SKM-1 treated with dmso at 0.1 percent for 144 hours (cell line): ENCODE data around the gene RPH3AL.

Experiments used
- DNase-seq: peaks from one replicate; lab custom pipeline; 2025; ENCODE audit not compliant: unreplicated experiment; lab: John Stamatoyannopoulos, UW

The RPH3AL gene

DNA sequence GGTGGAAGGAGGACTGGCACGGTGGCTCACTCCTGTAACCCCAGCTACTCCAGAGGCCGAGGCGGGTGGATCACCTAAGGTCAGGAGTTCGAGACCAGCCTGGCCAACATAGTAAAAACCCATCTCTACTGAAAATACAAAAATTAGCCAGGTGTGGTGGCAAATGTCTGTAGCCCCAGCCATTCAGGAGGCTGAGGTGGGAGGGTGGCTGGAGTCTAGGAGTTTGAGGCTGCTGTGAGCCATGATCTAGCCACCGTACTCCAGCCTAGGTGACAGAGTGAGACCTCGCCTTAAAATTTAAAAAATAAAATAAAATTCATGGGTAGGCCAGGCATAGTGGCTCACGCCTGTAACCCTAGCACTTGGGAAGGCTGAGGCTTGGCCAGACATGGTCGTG lies 1.2 kb upstream of the RPH3AL start:
- DNase-seq: no peak

DNA sequence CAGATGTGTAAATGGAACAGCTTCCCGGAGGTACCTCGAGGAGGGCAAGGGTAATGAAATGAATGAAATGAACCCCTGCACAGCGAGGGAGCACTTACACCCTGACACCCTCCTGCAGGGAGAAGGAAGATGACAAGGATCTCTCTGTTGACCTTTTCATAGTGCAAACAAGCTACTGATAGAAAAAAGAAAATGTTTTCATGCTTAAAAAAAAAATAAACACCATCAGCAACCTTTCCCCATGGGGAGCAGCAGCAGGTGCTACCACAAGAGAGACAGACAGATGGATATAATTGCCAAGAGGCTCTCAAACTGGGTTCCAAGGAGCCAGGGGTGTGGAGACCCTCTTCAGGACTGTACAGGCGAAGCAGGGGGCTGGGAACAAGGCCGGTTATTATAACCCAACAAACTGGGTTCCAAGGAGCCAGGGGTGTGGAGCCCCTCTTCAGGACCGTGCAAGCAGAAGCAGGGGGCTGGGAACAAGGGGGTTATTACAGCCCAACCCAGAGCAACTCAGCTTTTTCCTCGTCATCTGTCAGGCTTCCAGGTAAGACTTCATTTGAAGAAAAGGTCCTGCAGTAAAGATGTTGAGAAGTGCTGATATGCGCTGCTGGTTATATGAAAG lies 718 bp upstream of the RPH3AL start:
- no peak for DNase-seq

DNA sequence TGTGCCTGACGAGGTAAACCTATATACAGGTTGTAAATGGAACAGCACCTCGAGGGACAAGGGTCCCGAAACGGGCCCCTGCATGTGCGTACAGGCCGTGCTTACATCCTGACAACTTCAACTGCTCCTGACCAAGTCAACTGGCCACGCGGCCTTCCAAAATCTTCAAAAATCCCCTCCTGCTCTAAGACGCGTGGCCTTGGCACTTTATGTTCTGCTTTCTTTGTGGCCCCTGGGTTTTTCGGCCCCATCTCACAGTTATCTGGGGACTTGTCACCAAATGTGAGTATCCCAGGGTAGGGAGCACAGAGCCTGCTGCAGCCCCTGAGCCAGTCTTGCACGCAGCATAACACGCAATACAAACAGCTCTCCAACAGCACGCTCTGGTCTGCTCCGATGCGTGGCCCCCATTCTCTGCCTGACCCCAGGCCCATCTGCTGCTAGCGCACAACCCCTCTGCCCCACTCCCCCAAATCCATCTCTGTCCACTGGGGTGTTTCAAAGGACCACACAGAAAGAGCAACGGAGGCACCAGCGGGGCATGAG lies 659 bp downstream of the RPH3AL start:
- DNase-seq: no peak

DNA sequence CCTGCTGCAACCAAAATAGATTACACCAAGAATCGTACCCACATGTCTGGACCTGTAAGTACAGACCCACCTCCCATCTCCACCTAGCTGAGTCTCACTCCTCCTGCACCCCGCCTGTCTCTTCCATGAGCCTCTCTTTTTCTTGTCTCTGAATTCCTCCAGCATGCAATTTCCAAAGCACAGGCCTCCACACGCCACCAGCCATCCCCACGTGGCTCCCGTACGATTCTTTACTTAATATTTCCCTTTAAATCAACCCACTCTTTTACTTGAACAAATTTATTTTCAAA lies 1.2 kb downstream of the RPH3AL start:
- DNase-seq: no peak

DNA sequence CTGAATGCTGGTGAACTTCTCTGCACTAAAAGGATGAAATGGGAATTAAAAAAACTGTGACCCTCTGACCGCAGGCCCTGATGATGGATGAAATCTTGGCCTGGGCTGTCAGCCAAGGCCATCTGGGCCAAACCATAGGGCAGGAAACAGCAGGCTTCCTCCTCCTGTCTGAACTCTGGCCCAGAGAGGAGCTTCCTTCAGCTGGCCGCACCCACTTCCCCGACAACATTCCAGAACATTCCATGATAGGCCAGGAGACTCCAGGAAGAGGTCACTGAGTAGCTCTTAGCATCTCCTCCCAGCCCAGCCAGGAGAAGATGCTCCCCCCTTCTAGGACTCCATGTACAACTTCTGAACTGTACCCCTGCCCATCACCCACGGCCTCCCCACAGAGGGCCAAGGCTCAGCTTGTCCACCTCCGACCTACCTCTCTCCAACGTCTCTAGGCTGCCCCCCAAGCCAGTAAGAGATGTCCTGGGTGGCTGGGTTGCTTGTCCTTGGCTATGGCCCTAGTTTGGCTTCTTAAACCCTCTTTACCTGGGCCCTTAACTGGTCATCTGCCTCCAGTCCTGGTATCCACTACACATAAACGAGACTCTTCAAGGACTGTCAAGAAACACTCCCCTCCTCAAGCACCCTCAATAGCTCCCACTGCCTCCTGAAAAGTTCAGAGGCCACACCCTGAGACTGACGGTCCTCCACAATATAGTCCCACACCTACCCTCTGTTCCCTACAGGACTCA lies 1.7 kb downstream of the RPH3AL start:
- peak; percentile 22 for DNase-seq

DNA sequence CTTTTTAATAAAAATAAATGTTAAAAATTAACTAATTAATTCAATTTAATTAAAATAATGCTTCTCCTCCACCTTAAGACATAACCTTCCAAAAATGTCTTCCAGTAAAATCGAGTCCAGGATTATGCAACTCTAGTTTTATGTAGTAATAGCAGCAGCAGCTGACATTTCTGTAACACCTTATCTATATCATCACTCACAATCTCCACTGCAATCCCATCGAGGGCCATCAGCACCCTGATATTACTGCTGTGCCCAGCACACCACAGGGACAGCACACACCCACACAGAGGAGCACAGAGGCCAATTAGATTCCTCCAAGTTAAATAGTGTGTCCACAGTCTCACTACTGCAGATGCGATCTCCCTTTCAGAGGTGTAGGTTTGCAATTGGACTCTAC lies 2.9 kb downstream of the RPH3AL start:
- DNase-seq: no peak

DNA sequence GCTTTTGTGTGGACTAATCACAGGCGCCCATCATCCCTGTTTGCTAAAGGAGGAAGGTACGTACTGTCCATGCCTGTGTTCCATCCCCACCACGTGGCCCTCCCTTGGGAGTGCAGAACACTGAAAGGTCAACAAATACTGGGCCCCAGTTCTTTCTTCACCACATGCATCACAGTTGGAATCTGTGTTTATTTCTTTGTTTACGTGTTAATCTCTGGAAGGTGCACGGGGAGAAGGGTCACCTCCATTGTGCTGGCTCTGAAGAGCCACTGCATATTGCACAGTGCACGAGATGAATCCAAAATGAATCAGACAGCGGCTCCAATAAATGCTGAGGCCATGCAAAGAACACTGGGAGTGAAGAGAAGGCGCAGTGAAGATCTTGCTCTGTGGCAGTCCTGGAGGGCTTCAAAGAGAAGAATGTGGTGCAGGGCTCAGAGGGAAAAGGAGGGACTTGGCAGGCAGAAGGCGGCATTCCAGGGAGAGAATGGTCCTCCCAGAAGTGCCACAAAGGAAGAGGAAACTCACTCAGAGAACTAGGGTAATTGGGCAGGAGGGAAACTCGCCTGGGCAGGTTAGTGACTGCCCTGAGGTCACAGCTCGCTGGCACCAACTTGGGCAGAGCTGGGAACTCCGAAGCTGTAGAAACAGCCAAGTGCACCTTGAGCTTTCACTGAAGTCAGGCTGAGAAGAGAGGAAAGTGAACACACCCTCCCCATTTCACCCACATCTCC lies 3.7 kb downstream of the RPH3AL start:
- DNase-seq: no peak

DNA sequence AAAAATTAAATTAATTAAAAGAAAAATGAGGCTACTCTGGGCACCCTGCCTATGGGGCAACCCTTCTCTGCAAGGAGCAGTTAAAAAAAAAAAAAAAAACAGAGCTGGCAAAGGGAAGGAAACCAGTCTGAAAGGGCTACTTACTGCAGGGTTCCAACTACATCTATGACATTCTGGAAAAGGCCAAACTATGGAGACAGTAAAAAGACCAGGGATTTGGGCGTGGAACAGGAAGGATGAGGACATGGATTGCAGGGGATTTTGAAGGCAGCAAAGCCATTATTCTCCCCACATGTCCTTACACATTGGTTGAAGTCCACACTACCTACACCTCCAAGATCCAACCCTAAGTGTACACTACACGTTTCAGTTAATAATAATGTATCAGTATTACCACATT lies 4.6 kb downstream of the RPH3AL start:
- no peak for DNase-seq

DNA sequence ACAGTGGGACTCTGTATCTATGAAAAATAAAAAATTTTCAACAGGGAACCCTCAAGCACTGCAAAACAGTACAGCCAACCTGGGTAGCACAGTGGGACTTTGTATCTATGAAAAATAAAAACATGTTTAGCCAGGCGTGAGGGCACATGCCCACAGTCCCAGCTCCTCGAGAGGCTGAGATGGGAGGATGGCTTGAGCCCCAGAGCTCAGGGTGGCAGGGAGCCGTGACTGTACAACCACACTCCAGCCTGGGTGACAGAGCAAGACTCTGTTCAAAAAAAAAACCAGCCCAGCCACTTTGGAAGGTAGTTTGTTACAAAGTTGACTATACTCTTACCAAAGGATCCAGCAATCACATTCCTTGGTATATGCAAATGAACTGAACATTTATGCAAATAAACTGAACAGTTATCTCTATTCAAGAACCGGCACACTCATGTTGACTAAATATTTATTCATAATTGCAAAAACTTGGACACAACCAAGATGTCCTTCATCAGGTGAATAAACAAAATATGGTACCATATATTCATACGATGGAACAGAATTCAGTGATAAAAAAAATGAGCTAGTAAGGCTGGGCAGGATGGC lies 5.2 kb downstream of the RPH3AL start:
- DNase-seq: no peak

DNA sequence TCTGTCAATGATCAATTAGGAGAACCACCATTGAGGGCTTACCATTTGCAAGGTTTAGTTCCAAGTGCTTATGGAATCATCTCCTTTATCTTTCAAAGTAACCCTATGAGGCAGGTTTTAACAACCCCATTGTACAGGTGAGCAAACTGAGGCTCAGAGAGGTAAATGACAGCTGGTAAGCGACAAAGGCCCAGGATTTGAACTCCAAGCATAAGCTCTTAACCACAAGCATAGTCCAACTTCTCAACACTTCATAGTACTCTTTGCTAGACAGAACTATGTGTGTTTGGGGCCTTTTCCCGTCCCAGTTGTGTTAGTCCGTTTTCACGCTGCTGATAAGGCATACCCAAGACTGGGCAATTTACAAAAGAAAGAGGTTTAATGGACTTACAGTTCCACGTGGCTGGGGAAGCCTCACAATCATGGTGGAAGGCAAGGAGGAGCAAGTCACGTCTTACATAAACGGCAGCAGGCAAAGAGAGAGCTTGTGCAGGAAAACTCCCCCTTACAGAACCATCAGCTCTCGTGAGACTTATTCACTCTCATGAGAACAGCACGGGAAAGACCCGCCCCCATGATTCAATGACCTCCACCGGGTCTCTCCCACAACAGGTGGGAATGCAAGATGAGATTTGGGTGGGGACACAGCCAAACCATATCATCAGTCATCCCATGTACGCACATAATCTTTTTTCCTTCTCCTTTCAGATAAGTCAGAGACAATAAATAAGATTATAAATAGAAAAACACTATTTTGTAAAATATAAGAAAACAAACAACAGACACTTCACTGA lies 6.4 kb downstream of the RPH3AL start:
- DNase-seq: no peak

DNA sequence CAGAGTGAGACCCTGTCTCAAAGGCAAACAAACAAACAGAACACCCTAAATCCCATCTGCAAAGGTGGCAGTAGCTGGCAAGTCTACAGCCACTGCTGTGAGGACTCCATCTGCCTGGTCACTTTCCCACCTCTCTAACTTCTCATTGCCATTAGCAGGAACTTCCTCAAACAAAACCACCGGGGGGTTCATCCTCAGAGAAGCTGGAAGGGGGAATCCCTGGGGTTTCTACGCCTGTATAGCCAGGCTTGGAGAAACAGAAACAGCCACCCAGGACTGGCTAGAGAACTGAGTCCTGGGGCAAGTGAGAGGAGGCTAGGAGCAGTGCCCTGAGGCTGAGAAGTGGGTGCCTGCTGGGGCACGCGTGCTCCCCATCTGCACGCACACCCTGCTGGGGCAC lies 7.3 kb downstream of the RPH3AL start:
- DNase-seq: no peak

DNA sequence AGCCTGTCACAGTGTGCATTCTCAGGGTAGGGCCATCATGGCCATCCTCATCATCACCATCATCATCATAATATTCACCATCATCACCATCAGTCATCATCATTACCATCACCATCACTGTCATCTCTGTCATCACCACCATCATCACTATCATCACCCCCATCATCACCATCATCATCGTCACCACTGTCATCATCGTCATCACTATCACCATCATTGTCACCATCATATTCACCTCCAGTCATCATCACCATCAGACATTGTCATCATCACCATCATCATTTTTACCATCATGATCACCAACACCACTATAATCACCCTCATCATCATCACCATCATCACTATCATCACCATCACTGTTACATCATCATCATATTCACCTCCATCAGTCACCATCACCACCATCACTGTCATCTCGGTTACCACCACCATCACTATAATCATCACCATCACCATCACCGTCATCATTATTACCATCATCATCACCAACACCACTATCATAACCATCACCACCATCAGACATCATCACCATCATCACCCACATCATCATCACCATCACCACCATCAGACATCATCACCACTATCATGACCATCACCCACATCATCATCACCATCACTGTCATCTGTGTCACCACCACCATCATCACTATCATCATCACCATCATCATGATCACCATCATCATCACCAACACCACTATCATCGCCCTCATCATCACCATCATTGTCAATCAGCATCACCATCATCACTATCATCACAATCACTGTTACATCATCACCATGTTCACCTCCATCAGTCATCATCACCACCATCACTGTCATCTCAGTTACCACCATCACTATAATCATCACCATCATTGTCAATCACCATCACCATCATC lies 8.5 kb downstream of the RPH3AL start:
- DNase-seq: no peak

DNA sequence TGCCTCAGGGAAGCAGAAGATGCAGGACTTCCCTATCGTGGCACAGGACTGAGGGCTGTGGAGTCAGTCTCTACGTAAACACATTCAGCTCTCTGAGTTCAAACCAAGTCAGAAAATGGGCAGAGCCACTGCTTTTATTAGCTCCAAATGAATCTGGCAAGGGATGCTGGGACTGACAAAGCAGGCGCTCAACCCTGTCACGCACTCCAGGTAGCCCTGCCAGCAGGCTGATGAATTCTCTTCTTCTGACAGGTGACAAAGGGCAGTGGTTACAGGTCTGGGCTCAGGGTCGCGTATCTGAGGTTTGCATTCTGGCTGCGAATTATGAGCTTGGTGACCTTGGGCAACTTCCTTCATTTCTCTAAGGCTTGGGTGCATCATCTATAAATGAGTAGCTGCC lies 9.4 kb downstream of the RPH3AL start:
- no peak for DNase-seq

DNA sequence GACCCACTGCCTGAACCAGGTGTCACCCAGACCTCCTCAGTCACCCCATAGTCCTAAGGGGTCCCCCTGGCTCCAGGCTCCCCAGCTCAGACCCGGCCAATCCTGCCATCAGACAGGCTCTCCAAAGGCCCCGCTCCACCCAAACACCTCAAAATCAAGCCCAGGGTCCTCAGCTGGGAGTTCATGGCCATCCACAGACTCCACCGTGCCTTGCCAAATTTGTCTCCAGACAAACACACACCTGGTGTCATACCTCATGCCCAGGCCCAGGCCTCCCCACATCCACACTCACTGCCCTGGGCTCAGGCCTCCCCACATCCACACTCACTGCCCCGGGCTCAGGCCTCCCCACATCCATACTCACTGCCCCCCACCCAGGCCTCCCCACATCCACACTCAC lies 12.5 kb downstream of the RPH3AL start:
- DNase-seq: no peak

DNA sequence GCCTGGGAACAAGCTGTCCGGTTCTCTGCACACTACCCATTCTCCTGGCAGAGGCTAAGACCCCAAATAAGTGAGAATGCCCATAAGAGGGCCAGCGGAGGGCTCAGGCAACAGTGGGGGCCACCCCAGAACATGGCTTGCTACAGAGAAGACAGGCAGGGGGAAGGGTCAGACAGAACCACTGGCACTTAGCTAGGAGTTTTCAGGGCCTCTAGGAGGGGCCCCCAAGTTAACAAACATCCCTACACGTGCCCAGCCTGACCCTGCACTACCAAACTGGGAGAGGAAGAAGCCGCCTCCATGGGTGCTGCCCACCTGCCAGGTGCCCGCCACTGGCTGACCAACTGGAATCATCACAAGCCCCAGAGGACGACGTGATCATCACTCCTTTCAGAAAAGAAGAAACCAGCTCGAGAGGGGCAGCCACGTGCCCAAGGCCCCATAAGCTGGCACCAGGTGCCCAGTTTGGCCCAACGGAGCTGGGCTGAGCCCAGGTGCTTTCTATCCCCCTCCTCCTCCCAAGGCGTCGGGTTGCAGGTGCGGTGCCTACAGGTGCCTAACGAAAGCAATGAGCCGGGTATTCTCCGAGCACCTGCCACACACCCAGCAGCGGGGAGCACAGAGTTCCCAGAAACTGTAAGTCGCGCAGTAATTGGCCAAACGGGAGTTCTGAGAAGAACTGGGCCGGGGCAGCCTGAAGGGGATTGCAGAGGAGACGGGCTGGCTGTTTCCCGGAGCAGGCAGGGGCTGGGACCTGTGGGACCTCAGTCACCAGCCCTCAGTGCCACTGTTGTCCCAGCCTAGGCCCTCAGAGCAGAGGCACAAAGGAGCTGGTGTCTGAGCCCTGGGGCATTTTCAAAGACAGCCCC lies 13.2 kb downstream of the RPH3AL start:
- no peak for DNase-seq

DNA sequence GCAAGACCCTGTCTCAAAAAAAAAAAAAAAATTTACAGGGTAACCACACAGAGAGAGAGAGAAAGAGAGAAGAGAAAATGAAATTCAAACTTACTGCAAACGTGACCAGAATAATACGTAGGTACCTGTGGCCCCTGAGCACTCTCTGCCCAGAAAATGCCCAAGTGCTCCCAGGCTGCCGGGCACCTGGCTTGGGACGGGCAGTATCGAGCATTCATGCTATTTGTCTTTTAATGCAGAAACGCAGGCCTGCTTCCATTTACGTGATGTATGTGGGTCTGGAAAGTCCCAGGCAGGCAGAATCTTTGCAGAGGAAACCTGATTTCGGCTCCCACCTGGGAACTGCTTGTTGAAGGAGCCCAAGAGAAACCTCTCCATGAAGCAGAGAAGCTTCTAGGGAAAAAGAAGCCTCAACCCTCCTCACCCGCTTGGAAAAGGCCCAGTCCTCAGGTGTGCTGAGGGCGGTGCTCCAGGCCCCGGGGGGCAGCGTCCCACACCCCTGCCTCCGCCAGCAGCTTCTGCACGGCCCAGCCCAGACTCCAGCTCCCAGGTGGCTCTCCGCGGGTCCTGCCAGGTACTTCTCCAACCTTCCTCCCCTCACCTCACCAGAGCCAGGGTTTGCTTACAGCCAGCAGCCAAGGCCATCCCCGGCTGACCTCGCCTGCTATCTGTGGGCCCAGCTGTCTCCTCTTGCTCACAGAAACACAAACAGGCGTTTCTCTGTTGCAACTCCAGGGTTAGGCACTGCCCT lies 14.0 kb downstream of the RPH3AL start:
- DNase-seq: no peak

DNA sequence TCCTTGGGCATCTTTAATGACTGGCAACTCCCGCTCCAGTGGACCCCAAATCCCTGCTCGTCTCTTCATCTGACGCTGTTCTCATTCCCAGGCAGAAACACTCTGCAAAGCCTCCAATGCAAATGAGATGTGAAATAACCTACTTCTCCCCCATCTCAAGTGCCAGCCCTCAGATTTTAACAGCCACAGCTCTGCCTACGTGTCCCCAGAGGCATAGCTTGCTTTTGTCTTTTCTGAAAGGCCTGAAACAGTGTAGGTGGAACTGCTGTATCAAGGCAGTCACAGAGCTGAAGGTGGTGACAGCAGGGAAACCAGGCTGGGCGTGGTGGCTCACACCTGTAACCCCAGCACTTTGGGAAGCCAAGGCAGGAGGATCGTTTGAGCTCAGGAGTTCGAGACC lies 14.7 kb downstream of the RPH3AL start:
- no peak for DNase-seq

DNA sequence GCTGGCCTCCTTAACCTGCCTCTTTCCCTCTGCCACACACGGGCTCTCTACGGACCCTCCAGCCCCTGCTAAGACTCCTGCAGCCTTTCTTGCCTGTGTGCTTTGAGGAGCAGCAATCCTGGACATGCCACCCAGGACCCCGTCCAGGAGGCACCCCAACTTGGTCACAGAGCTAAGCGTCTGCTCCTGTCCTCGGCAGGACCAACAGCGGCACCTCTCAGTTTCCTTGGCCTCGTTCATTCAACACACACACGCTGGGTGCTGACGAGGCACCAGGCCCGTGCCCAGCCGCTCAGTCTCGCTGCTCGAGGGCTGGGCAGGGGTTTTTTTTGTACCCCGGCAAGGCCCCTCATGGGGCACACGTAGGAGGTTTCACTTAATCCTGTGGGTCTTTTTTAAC lies 15.2 kb downstream of the RPH3AL start:
- DNase-seq: no peak
